ENCODE measurements around the gene TMIGD1.
"Not testable (repeated sequence)": the region's sequence is repeated elsewhere in the genome, so short reads cannot be mapped to it uniquely, and the experiment has no call there.

DNA sequence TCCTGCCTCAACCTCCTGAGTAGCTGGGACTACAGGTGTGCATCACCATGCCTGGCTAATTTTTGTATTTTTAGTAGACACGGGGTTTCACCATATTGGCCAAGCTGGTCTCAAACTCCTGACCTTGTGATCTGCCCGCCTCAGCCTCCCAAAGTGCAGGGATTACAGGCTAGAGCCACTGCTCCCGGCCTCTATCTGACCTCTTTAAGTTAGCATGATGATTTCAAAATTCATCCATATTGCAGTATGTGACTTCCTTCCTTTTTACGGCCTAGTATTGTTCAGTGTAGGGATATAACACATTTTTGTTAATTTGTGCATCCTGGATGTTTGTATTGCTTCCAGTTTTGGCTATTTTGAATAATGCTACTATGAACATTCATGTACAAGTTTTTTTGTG lies 17.4 kb upstream of the TMIGD1 start:
- TF ChIP-seq, protein P1, sequence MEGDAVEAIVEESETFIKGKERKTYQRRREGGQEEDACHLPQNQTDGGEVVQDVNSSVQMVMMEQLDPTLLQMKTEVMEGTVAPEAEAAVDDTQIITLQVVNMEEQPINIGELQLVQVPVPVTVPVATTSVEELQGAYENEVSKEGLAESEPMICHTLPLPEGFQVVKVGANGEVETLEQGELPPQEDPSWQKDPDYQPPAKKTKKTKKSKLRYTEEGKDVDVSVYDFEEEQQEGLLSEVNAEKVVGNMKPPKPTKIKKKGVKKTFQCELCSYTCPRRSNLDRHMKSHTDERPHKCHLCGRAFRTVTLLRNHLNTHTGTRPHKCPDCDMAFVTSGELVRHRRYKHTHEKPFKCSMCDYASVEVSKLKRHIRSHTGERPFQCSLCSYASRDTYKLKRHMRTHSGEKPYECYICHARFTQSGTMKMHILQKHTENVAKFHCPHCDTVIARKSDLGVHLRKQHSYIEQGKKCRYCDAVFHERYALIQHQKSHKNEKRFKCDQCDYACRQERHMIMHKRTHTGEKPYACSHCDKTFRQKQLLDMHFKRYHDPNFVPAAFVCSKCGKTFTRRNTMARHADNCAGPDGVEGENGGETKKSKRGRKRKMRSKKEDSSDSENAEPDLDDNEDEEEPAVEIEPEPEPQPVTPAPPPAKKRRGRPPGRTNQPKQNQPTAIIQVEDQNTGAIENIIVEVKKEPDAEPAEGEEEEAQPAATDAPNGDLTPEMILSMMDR (IDR thresholded peaks at IDR 0.05; ENCODE audit: insufficient read depth, low read depth, low read length) = not testable (repeated sequence)
- not testable (repeated sequence) for TF ChIP-seq EZH2 (IDR thresholded peaks at IDR 0.05; ENCODE audit: insufficient read depth, low read length)
